Left hindlimb (tissue), 1 donor: ENCODE results near the gene TCHH.
"Not testable (repeated sequence)": the region's sequence is repeated elsewhere in the genome, so short reads cannot be mapped to it uniquely, and the experiment has no call there.

Source experiments
- DNase-seq: peaks from one replicate; pipeline ENCODE4 v3.0.0-alpha.2; 2018

TCHH gene

DNA sequence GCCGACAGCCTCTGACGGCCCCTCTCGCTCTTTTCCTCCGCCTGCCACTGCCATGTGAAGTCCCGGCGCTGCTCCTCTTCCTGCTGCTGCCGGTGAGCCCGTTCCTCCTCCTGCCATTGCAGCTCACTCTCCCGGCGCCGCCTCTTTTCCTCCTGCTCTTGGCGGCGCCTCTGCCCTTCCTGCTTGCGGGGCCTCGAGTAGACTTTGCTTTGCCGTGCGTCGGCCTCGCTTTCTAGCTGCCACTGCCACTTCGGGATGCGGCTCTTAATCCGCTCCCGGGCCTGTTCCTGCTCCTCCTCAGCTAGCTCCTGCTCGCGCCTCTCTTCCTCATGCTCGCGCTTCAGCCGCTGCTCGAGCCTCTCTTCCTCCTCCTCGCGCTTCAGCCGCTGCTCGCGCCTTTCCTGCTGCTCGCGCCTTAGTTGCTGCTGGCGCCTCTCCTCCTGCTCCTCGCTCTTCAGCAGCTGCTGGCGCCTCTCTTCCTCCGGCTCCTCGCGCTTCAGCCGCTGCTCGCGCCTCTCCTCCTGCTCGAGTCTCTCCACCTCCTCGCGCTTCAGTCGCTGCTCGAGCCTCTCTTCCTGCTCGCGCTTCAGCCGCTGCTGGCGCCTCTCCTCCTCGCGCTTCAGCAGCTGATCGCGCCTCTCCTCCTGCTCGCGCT lies 4.3 kb downstream of the TCHH start:
- DNase-seq: peak; percentile 40

- peak; percentile 31 for DNase-seq
Measured at GRCh38 chr1:152110365-152110859, 4.8 kb downstream of the TCHH start.

GRCh38 chr1:152109998-152110294 lies 5.3 kb downstream of the TCHH start:
- DNase-seq: no peak

DNA sequence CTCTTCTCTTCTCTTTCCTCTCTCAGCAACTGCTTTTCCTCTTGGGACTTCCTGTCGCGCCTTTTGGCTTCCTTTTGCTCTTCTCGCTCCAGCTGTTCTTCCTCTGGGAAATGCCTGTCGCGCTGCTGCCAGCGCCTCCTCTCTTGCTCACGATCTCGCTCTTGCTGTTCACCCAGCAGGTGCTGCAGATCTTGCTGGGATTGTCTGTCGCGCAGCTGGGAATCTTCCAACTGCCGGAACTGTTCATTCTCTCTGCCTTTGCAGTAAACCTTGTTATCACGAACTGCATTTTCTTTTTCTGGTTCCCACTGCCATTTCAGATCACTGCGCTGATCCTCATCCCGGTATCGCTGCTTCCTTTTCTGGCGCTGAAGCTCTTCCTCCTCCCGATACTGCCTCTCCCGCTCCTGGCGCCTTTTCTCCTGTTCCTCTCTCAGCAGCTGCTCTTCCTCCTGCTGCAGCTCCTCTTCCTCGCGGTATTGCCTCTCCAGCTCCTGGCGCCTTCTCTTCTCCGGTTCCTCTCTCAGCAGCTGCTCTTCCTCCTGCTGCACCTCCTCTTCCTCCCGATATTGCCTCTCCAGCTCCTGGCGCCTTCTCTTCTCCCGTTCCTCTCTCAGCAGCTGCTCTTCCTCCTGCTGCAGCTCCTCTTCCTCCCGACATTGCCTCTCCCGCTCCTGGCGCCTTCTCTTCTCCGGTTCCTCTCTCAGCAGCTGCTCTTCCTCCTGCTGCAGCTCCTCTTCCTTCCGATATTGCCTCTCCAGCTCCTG lies 5.8 kb downstream of the TCHH start:
- DNase-seq: no peak

DNA sequence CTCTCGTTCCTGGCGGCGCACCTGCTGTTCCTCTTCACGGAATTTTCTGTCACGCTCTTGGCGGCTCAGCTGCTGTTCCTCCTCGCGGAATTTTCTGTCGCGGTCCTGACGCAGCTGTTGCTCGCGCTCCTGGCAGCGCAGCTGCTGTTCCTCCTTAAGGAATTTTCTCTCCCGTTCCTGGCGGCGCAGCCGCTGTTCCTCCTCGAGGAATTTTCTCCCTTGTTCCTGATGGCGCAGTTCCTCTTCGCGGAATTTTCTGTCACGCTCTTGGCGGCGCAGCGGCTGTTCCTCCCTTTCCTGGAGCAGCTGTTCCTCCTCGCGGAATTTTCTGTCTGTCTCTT lies 6.4 kb downstream of the TCHH start:
- DNase-seq: no peak

GRCh38 chr1:152107984-152108881 lies 7.0 kb downstream of the TCHH start:
- DNase-seq: peak; percentile 32

DNA sequence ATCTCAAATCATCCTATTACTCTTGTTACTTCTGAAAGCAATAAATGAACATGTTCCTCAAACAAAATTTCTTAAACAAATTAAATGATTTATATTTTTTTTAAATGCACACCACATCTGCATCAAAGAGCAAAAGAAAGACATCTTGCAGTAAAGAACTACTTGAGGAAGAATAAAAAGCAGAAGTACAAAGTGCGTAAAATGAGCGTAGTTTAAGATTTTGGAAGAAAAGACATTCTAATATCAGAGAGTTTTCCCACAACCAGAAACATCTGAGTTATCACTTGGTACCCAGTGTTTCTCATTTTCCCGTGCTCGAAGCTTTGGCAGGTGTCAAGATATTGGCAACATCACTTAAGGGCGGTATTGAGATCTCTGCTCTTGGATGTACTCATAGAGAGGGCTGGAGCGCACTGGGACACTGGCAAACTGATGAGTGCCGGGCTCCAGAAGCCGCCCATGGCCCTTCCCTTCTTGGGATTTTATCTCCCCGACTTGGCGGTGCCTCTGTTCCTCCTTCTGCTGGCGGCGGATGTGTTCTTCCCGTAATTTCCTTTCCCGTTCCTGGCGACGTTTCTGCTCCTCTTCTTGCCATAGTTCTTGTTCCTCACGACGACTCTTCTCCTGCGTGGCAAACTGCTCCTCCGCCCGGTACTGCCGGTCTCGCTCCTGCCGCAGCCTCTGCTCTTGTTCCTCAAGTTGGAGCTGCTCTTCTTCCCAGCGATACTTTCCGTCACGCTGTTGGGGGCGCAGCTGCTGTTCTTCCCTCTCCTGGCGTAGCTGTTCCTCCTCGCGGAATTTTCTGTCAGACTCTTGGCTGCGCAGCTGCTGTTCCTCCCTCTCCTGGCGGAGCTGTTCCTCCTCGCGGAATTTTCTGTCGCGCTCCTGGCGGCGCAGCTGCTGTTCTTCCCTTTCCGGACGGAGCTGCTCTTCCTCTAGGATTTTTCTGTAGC lies 7.9 kb downstream of the TCHH start:
- no peak for DNase-seq

GRCh38 chr1:152104854-152105253 lies 10.4 kb downstream of the TCHH start:
- no peak for DNase-seq

DNA sequence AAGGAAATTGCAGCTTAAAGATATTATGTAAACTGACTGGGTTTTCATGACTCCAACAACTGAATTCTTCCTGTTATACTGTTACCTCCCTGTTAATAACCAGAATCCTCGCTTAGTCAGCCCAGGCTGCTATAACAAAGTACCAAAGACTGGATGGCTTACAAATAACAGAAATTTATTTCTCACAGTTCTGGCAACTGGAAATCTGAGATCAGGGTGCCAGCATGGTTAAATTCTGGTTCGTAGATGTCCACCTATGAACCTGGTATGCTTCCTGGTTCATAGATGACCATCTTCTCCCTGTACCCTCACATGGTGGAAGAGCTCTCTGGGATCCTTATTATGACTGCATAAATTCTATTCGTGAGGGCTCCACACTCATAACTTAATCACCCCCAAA lies 18.3 kb downstream of the TCHH start:
- DNase-seq: no peak

GRCh38 chr1:152089014-152089674 lies 26.1 kb downstream of the TCHH start, which contains the start of gene TCHHL1:
Gene TCHHL1, minus strand, starts transcription at chr1:152089064. Its CDS starts 921 bp downstream, at chr1:152088143.
- no peak for DNase-seq

- no peak for DNase-seq
Measured at GRCh38 chr1:152086760-152087159, 28.5 kb downstream of the TCHH start.

DNA sequence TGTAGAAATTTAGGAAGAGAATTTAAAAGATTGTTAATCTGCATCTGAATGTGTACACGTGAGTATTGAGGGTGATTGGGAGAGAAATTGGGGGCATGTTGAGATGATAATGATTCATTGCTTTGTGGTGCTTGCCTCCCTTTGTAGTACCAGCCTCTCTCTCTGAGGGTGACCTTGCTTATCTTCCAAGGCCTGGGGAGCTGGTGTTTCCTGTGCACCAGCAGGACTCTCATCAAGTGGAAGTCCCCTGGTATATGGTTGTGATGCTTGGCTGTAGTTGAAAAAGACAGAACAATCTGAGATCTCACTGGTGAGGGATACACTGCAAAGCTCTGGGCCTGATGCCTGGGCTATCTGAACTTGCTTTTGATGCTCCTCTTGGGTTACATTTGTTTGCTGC lies 30.4 kb downstream of the TCHH start:
- DNase-seq: no peak

DNA sequence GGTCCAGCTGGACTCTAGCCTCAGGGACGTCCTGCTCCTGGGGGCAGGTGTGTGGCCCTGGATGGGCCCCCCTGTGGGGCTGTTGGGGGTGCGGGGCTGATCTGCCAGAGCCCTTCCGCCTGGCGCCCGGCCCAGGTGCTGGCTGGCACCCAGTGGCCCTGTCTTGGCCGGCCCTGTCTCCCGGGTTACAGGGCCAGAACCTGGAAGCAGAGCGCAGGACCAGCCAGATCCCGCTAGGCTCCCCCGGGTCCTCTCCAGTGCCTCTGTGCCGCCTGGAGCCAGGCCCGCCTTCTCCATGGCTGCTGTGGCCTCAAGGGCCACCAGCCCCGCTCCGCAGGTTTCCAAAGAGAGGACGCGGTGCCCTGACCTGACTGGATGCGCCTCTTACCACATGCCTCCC lies 34.2 kb downstream of the TCHH start:
- not testable (repeated sequence) for DNase-seq

- not testable (repeated sequence) for DNase-seq
Measured at GRCh38 chr1:152080494-152080893, 34.8 kb downstream of the TCHH start.

DNA sequence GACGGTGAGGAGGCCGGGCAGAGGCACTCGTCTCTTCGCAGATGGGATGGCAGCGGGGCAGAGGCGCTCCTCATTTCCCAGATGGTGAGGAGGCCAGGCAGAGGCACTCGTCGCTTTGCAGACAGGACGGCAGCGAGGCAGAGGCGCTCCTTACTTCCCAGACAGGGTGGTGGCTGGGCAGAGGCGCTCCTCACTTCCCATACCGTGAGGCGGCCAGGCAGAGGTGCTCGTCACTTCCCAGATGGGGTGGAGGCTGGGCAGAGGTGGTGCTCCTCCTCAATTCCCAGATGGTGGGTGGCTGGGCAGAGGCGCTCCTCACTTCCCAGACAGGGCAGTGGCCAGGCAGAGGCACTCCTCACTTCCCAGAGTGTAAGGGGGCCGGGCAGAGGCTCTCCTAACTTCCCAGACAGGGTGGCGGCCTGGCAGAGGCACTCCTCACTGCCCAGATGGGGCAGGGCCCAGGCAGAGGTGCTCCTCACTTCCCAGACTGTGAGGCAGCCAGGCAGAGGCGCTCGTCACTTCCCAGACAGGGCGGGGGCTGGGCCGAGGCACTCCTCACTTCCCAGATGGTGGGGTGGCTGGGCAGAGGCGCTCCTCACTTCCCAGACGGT lies 36.3 kb downstream of the TCHH start:
- peak; percentile 30 for DNase-seq

DNA sequence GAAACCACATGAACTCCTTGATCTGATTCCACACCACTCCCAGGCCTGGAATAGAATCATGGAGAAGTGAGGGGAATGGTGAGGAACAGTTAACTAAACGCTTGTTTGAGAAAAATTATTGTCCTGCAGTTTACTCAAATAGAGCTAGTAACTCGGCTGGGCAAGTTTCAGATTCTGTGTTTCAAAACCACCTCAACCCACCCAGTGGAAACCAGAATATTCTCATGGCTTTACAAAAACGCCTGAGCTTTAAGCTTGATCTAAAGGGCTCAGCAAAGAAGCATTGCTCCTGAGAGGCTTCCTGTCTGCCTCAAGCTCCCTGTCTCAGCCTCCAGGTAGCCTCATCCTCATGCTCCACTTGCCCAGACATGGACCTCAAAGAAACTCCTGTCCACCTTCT lies 42.9 kb downstream of the TCHH start:
- DNase-seq: no peak

GRCh38 chr1:152071123-152071522 lies 44.1 kb downstream of the TCHH start:
- no peak for DNase-seq

DNA sequence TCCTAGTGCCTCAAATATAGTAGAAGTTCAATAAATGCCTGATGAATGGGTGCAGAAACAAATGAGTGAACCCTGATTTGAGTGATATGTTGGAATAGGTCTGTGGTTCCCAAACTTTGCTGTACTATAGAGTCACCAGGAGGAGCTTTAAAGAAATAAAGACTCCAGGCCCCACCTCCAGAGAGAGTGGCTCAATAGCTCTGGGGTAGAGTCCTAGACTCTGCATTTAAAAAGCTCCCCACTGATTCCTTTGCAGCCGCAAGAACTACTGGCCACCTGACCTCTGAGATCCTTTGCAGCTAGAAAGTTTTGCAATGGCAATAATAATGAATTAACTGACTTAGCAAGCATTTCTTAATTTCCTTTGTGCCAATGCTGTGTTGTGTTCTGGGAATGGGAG lies 47.3 kb downstream of the TCHH start:
- no peak for DNase-seq

GRCh38 chr1:152067150-152067549 lies 48.1 kb downstream of the TCHH start:
- no peak for DNase-seq

DNA sequence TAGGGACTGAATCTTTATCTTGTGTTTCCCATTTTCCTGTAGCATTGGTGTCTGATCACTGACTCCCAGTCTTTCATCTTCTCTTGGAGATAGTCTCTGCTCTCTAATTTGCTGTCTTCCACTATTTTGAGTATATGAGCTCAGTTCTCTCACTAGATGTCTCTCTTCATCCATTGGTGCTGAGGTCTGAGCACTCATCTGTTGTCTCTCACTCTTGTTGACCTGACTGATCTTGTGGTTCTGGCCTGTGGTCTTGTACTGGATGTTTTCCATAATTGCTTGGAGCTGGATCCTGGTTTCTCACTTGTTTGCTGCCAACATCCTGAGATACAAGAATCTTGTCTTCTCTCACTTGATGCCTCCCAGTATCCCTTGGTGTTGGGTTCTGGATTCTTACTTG lies 53.3 kb downstream of the TCHH start:
- no peak for DNase-seq
